ENCODE data around the gene SMAD3. TPM values are rescaled to one million over a fixed set of nuclear protein-coding genes. Genes with fewer than 3 reads are reported as not detected.

Gene SMAD3
- polyA plus RNA-seq, 4 donors: 42.6 to 62.2 (median 49.6) TPM

DNA sequence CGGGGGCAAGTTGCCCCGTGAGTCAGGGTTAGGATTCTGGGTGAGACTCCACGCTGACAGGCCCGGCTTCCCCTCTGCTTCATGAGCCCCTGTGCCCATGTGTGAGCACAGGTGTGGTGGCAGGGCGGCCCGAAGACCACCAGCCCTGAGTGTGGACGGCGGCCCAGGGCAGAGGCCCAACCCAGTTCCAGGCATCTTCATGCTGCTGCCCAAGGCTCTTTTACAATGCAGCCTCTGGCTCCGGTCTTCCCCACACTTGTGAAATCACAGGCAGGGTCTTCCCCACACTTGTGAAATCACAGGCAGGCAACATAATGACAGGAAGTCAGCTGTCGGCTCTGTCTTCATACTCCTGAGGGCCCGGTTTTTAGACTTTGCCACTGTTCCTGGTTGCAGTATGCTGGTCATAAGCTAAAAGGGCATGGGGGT, 110.3 kb downstream of the SMAD3 start:
- DNase-seq (ENCODE audit: low read depth in 4 of 4, low spot score in 2 of 4): no peak

DNA sequence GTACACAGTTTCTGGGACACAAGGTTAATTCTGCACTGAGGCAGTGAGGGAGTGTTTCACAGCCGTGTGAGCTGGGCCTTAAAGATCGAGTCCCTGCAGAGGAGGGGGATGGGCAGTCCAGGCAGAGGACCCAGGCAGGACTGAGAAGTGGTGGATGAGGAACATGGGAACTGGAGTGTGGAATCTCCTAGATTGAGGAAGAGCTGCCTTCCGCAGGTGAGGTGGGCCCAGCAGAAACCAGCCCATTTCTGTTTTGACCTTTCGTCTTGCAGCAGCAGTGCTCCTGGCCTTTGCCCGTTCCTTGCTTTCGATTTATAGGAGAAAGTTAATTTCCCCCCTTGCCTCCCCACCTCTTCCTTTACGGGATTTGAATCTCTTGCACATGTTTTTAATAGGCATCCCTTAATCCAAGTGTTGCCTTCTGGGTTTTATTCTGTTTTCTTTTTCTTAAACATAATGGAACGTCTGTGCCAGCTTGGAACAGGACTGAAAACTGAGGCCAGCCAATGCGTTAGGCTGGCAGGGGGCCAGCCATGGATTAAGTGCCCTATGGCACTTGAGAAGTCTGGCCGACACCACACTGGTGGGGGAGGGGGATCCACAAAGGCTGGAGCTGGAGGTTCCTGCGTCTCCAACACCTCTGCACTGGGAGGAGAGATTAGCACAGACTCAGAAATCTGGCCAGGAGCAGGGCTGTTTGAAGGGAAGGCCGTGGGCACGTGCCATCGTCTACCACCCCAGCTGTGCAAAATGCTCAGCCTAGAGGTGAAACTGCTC, 111.0 kb downstream of the SMAD3 start:
- DNase-seq (ENCODE audit: low read depth in 4 of 4, low spot score in 2 of 4): no peak

DNA sequence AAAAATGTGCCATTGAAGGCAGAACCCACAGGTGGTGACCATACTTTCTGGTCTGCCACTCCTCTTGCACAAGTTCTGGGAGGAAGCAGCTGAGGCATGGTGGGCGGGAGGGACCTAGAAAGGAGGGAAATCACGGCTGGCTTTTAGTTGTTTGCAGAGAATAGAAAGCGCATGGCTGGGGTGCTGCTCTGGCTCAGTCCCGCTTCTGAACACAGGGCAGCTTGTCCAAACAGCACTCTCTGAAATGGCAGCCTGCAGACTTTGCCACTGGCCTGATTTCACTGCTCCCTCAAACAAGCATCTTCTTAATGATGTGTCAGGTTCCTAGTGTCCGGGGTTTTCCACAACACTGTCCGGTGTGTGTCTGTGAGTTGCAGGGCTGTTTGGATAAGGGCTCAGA, 112.3 kb downstream of the SMAD3 start:
- no peak for DNase-seq (ENCODE audit: low read depth in 4 of 4, low spot score in 2 of 4)

- no peak for DNase-seq (ENCODE audit: low read depth in 4 of 4, low spot score in 2 of 4)
Measured at GRCh38 chr15:67178569-67179210, 113.3 kb downstream of the SMAD3 start.

GRCh38 chr15:67179411-67179995, 114.1 kb downstream of the SMAD3 start:
- DNase-seq (ENCODE audit: low read depth in 4 of 4, low spot score in 2 of 4): no peak

DNA sequence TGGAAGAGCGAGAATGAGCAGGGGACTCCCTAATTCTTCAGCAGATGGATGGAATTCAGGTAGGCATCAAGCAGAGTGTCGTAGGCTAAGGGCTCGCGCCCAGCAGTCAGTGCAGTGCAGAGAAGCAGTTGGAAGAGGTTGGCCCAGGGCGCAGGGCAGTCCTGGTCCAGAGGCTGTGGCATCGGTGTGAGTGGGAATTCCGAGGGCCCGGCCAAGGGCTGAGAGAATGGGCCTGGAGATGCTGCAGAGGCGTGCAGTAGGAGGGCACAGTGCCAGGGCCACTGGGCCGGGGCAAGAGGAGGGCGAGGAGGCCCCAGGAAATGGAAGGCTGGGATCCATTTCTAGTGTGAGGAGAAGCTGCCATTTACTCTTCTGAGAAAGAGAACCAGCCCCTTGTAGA, 114.6 kb downstream of the SMAD3 start:
- no peak for DNase-seq (ENCODE audit: low read depth in 4 of 4, low spot score in 2 of 4)

GRCh38 chr15:67180514-67181191, 115.3 kb downstream of the SMAD3 start:
- no peak for DNase-seq (ENCODE audit: low read depth in 4 of 4, low spot score in 2 of 4)

- DNase-seq (ENCODE audit: low read depth in 4 of 4, low spot score in 2 of 4): no peak
Measured at GRCh38 chr15:67181221-67181639, 115.8 kb downstream of the SMAD3 start.

- DNase-seq (ENCODE audit: low read depth in 4 of 4, low spot score in 2 of 4): no peak
Measured at GRCh38 chr15:67183443-67184169, 118.2 kb downstream of the SMAD3 start.

DNA sequence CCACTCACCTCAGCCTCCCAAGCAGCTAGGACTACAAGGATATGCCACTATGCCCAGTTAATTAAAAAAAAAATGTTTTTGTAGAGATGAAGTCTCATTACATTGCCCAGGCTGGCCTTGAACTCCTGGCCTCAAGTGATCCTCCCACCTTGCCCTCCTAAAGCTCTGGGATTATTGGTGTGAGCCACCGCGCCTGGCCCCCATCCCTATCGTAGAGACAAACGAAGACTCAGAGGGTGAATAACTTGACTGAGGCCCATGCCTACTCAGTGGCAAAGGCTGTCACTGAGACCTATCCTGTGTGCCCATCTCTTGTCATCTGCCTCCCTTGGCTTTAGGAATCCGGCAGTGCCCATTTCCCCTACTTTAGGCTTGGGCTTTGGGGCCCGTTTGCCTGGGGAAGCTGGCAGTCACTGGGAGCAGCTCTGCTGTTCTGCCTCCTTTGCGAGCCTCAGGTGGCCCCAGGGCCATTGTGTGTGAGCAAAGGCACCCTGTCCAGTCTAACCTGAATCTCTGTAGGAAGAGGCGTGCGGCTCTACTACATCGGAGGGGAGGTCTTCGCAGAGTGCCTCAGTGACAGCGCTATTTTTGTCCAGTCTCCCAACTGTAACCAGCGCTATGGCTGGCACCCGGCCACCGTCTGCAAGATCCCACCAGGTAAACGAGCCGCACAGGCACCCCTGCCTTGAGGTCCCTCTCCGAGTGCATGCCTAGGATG, 119.0 kb downstream of the SMAD3 start:
- DNase-seq (ENCODE audit: low read depth in 4 of 4, low spot score in 2 of 4): no peak

DNA sequence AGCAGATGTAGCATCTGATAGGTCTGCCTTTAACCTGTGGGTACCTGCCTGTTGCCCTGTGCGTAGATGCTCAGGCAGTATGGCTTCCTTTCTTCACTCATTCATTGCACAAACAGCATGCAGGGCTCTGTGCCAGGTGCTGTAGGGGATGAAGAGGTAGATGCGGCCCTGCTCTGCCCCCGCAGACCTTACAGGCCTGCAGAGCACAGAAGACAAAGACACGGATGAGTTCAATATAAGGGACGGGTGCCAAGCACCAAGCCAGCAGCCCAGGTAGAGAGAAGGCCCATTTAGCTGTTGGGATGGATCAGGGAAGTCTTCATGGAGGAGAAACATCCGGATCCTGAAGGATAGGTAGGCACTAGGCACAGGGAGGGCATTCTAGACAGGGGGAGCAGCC, 119.6 kb downstream of the SMAD3 start:
- DNase-seq (ENCODE audit: low read depth in 4 of 4, low spot score in 2 of 4): no peak

DNA sequence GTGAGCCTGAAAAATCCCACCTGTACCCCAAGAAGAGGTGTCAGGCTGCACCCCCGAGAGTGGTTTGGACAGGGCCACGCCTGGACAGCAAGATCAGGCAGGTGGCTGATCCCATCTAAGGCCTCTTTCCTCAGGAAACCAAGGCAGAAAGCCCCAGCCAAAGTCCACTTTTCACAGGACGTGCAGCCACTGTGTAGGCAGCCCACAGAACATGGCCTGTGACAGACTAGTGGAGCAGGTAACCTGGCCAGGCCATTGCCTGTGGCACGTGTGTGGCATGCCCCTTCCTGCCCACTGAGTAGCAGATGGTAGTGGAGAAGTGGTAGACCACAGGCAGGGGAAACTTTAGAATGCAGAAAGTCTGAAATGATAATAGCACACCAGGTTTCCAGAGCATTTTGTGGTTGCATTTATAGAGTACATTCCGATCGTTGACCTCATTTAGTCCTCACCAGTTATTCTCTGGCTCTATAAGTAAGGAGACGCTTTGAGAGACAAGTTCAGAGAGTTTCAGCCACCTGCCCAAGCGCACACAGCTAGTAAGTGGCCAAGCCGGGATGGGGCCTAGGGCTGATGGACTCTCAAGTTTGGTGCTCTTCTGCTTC, 120.3 kb downstream of the SMAD3 start:
- DNase-seq (ENCODE audit: low read depth in 4 of 4, low spot score in 2 of 4): no peak

GRCh38 chr15:67186226-67186649, 120.8 kb downstream of the SMAD3 start:
- no peak for DNase-seq (ENCODE audit: low read depth in 4 of 4, low spot score in 2 of 4)

GRCh38 chr15:67186688-67187087, 121.3 kb downstream of the SMAD3 start:
- DNase-seq (ENCODE audit: low read depth in 4 of 4, low spot score in 2 of 4): no peak

- DNase-seq (ENCODE audit: low read depth in 4 of 4, low spot score in 2 of 4): no peak
Measured at GRCh38 chr15:67187351-67187854, 122.0 kb downstream of the SMAD3 start.

DNA sequence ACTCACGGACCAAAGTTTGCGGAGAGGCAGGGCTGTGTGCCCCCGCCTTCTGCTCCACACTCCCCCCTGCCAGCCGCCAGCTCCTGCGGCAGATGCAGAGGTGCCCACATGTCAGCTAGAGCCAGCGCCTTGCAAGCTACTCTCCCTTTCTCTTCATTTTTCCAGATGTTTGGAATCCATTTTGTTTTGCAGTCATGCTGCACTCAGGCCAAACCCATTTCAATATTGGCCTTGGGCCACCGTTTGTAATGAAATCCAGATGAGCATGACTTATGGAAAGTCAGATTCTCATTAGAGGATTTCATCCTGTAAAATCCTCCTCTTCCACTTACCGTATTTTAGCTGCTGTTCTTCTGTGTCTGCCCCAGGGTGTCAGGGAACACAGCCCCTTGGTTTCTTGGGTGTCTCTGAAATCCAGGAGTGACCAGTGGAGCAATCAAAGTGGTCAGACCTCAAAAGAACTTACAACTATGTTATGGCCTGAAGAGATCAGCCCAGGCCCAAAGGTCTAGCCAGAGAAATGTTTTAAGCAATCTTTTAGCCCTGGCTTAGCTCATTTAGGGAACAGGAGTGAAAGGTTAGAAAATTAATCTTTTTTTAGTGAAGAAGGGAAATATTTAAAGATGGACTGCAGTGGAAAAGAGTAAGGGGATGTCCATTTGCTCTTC, 123.3 kb downstream of the SMAD3 start:
- DNase-seq (ENCODE audit: low read depth in 4 of 4, low spot score in 2 of 4): no peak

GRCh38 chr15:67189326-67190051, 124.1 kb downstream of the SMAD3 start:
- DNase-seq (ENCODE audit: low read depth in 4 of 4, low spot score in 2 of 4): no peak

- DNase-seq (ENCODE audit: low read depth in 4 of 4, low spot score in 2 of 4): no peak
Measured at GRCh38 chr15:67190326-67190725, 124.9 kb downstream of the SMAD3 start.

Measured in left renal cortex interstitium (tissue), 4 donors.